GM18511 (cell line): ENCODE data around the gene BBS2.
"Not testable (repeated sequence)": the region's sequence is repeated elsewhere in the genome, so short reads cannot be mapped to it uniquely, and the experiment has no call there.

Experiments used
- ATAC-seq: cut with Tn5 transposase; IDR thresholded peaks from one replicate; pipeline ENCODE4 v1.9.1; 2021; ENCODE audit warnings: mild to moderate bottlenecking, moderate library complexity; ENCODE audit not compliant: unreplicated experiment

BBS2 gene

GRCh38 chr16:56525236-56525635, 5.4 kb upstream of the BBS2 start:
- no peak for ATAC-seq

DNA sequence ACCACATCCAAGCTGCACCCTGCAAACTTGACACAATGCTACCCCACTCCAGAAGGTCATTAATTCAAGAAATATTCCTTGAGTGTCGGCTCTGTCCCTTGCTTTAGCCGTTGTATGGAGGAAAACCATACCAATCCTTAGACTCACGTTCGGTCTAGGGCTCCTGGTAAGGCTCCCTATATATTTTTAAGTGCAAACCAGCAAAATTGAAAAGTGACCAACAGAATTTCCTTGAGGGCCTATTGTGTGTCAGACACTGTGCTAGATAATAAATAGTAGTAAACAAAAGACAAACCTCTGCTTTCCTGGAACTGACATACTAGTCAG, 390 bp upstream of the BBS2 start:
- ATAC-seq: no peak

GRCh38 chr16:56518425-56518824, 1.4 kb downstream of the BBS2 start:
- ATAC-seq: no peak

GRCh38 chr16:56517206-56517605, 2.6 kb downstream of the BBS2 start:
- ATAC-seq: no peak

DNA sequence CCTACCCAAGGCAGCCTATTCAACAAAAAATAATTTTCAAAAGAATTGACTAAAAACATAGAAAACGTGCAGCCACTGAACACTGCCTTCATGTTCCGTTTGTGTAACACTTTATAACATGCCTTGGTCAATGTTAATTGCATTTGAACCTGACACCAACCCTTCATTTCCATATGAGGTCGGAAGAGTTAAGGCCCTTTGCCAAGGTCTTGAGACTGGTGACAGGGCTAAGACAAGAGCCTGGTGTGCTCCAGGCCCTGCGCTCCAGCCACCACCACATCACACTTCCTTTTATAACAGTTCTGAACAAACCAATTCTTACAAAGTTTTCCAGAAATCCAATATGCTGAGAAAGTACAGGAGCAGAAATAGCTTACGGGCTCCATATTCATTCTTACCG, 4.2 kb downstream of the BBS2 start:
- no peak for ATAC-seq

DNA sequence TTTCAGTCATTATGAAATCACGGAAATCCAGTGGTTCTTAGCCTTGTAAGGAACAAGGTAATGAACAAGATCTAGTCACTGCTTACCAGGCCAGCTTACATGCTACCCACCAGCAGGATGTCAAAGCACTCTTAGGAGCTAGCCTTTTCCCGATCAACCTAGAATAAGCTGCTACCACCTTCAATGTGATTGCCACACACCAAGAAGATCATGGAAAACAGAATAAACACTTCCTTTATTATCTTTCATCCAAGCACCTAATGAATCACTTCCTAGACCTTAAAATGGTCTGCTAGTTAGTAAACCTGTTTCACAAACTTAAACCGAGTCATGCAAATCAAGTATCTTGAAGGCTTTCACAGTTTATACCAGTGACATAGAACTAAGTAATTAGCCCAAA, 5.0 kb downstream of the BBS2 start:
- no peak for ATAC-seq

DNA sequence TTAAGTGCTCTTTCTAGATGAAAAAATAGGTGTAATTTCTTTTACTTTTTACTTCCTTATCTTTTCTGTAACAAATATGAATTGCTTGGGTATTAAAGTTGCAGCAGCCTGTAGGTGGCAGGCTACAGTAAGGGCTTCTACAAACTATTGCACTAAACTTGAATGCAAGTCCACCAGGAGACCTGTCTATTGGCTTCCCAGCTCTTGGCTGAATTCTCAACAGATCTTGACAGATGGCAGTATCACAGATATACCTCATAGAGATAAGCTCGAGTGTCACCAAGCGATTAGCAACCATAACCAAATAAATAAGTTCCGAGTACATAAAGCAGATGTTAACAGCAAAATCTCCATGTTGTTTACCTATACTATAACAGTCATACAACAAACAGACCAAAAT, 5.9 kb downstream of the BBS2 start:
- no peak for ATAC-seq

- no peak for ATAC-seq
These were observed 6.7 kb downstream of the BBS2 start for GRCh38 chr16:56513091-56513490.

DNA sequence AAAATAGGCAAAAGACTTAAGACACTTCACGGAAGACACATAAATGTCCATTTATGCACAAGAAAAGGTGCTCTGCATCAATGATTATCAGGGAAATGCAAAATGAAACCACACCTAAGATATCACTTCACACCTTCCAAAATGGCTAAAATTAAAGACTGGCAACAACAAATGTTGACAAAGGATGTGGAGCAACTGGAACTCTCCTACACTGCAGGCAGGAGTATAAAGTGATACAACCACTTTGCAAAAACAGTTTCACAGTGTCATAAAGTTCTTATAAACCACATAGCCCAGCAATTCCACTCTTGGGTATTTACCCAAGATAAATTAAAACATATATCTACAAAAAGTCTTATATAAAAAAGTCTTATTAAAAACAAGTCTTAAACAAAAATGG, 7.8 kb downstream of the BBS2 start:
- ATAC-seq: no peak

GRCh38 chr16:56510544-56510943, 9.3 kb downstream of the BBS2 start:
- ATAC-seq: no peak

DNA sequence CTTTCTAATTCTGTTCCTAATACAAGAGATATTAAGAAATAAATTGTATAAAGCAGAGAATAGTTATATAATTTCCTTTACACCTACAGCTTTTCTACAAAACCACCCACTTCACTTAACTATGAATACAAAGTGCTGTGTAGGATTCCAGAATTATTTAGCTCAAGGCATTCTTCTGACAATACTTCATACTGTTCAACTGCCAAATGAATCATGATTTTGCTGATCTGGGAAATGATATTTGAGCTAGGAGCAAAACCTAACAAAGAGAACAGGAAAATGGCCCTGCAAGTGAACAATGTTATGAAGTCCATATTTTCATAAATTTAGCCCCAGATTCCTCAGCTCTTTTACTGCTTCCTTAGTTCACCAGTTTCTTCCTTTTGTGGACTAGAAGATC, 12.9 kb downstream of the BBS2 start:
- ATAC-seq: no peak

- no peak for ATAC-seq
These were observed 14.6 kb downstream of the BBS2 start for GRCh38 chr16:56505181-56505580.

DNA sequence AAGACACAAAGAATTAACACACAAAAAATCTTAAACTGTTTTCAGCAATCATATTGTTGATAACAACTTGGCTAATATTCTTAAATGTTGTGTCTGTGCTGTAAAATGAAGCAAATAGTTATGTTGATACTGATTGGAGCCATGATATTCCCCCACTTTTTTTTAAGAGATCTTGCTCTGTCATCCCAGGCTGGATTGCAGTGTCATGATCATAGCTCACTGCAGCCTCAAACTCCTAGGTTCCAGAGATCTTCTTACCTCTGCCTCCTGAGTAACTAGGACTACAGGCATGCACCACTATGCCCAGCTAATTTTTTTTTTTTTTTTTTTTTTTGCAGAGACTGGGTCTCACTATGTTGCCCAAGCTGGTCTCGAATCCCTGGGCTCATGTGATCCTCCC, 26.0 kb downstream of the BBS2 start:
- ATAC-seq: no peak

DNA sequence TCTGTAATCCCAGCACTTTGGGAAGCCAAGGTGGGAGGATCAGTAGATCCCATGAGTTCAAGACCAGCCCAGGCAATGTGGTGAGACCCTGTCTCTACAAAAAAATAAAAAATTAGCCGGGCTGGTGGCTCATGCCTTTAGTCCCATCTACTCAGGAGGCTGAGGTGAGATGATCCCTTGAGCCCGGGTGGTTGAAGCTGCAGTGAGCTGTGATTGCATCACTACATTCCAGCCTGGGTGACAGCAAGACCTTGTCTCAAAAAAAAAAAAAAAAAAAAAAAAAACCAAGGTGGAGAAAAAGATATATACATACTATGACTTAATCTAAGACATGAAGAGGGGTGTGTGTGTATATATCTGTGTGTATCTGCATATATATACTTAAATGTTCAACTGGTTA, 26.7 kb downstream of the BBS2 start:
- ATAC-seq: no peak

GRCh38 chr16:56491657-56492261, 28.1 kb downstream of the BBS2 start:
- no peak for ATAC-seq

GRCh38 chr16:56488868-56489267, 31.0 kb downstream of the BBS2 start:
- not testable (repeated sequence) for ATAC-seq

GRCh38 chr16:56488035-56488434, 31.8 kb downstream of the BBS2 start:
- no peak for ATAC-seq

GRCh38 chr16:56483394-56483793, 36.4 kb downstream of the BBS2 start:
- no peak for ATAC-seq

DNA sequence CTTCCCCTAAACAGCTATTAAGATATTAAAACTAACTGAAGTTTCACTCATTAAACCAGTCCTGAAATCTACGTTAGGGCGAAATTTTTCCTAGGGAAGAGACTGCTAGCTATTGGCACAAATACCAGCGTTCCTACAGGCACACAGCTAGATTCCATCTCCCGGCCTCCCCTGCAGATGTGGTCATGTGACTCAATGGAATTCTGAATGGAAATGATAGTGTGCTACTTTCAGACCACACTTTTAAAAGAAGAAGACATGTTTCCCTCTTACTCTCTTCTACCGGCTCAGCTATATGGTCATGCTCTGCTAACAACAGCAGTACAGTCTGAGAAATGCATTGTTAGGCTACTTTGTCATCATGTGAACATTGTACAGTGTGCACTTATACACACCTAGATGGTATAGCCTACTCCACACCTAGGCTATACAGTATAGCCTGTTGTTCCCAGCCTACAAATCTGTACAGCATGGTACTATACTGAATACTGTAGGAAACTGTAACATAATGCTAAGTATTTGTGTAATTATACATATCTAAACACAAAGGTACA, 37.1 kb downstream of the BBS2 start:
- ATAC-seq: no peak

DNA sequence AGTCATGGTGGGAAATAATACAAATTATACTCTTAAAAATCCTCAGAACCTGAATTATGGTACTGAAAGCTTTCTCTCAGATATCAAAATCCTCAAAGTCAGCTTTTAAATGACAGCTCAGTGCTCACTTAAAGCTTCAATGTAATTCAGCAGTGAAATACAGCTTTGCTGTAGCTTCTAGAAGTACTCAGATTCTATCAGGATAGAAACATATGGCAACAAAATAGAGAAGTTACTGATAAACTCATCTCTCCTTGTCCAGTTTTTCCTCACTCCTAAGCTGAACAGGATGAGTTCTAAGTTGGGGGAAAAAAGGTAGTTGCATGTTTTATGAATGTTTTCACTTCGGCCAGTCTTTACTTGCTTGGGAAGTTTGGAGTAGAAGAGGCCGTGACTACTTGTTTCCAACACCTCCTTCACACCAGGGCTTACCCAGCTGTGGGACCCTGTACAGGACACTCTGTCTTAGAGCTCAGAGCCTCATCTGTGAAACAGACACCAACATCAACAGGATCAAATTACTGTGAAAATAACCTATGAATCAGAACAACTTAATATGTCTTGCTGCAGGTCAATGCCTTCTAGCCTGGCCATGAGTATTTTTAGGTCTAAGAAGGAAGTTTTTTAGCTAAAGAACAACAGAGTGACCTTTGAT, 38.2 kb downstream of the BBS2 start:
- ATAC-seq: no peak

DNA sequence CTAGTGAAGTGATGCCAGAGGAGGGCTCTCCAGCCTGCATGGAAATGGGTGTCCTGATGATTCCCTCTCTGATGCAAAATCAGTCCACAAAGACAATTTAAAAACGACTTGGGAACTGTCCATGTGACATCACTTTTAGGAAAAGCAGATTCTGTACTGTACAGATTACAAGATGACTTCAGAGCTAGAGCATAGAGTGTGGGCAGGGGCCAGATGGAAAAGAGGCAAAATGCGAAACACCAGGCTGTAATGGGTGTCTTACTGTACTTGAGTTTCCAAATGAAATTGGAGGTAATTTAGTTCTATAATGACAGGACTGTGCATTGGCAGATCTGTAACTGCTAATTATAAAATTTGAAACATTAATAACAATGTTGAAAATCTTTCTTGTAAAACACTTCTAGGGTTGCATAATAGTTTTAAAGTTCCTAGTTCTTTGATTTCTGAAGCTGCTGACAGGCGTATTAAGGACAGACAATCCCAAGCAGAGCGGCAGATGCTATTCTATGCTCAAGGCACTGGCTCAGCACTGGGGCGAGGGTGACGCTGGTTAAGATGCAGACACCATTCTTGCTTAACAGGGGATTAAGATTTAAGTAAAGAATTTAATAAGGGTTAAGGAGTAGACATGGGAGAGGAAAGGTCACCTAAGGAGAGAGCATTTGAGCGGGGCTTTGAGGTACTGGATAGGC, 38.9 kb downstream of the BBS2 start:
- no peak for ATAC-seq

GRCh38 chr16:56479469-56479868, 40.4 kb downstream of the BBS2 start:
- no peak for ATAC-seq
